ENCODE results near the gene CSTF1.

GRCh38 chr20:56363491-56363890 is 29.0 kb upstream of the CSTF1 start:
- TF ChIP-seq MAX (IDR thresholded peaks at IDR 0.05) = no peak
- TF ChIP-seq HNF4A (conservative IDR thresholded peaks at IDR 0.05) = no peak
- no peak for TF ChIP-seq FOXA1 (IDR thresholded peaks at IDR 0.05)
- TF ChIP-seq CTCF (IDR thresholded peaks at IDR 0.05; ENCODE audit: low read depth, low read length, missing input control) = no peak
- TF ChIP-seq REST (IDR thresholded peaks at IDR 0.05) = no peak
- TF ChIP-seq ZBTB33 (IDR thresholded peaks at IDR 0.05) = no peak
- no peak for TF ChIP-seq JUND (IDR thresholded peaks at IDR 0.05)
- TF ChIP-seq SP1 (IDR thresholded peaks at IDR 0.05) = no peak
- no peak for TF ChIP-seq YY1 (IDR thresholded peaks at IDR 0.05)
- no peak for TF ChIP-seq GABPA (IDR thresholded peaks at IDR 0.05 in 1 of 2, conservative IDR thresholded peaks at IDR 0.05 in 1 of 2)
- no peak for TF ChIP-seq RAD21 (IDR thresholded peaks at IDR 0.05)
- no peak for TF ChIP-seq ATF3 (IDR thresholded peaks at IDR 0.05)
- TF ChIP-seq TAF1 (conservative IDR thresholded peaks at IDR 0.05) = no peak
- no peak for TF ChIP-seq RXRA (IDR thresholded peaks at IDR 0.05)

Measured in liver (tissue), 3 donors.